Calu3 (cell line): ENCODE results near the gene RAB40B. TPM values are rescaled to one million over a fixed set of nuclear protein-coding genes. Genes with fewer than 3 reads are reported as not detected.

ENCODE experiments used
- BruUV-seq: library from RNA; stranded (reverse); fragments of 400-500 nt; replicated peaks from 2 replicates; lab custom pipeline; 2021; lab: Mats Ljungman, UMichigan
- CTCF ChIA-PET: fragments of 300-600 bp; sonication (Branson Sonifier 250); formaldehyde crosslinking; loops from one replicate; lab custom pipeline; 2022; ENCODE audit warnings: antibody characterized with exemption; lab: Charles Lee
- DNase-seq: peaks from one replicate; pipeline ENCODE4 v3.0.0; 2022
- H3K27ac Mint-ChIP-seq: one replicate; pipeline ENCODE4 v1.8.0; 2022; ENCODE audit warnings: mixed read lengths; ENCODE audit not compliant: unreplicated experiment
- H3K27me3 Mint-ChIP-seq: one replicate; pipeline ENCODE4 v1.8.0; 2022; ENCODE audit warnings: mixed read lengths; ENCODE audit not compliant: unreplicated experiment
- H3K36me3 Mint-ChIP-seq: one replicate; pipeline ENCODE4 v1.8.0; 2022; ENCODE audit warnings: mild to moderate bottlenecking, moderate library complexity, mixed read lengths; ENCODE audit not compliant: insufficient read depth, unreplicated experiment
- H3K4me1 Mint-ChIP-seq: one replicate; pipeline ENCODE4 v1.8.0; 2022; ENCODE audit warnings: mild to moderate bottlenecking, low read depth, mixed read lengths; ENCODE audit not compliant: unreplicated experiment
- H3K4me3 Mint-ChIP-seq: one replicate; pipeline ENCODE4 v1.8.0; 2022; ENCODE audit warnings: mild to moderate bottlenecking, low read depth, moderate library complexity, mixed read lengths; ENCODE audit not compliant: unreplicated experiment
- H3K9me3 Mint-ChIP-seq: one replicate; pipeline ENCODE4 v1.8.0; 2022; ENCODE audit warnings: low read depth, mixed read lengths; ENCODE audit not compliant: unreplicated experiment
- CTCF ChIP-seq: fragments of 200-600 bp; IDR thresholded peaks from one replicate; pipeline ENCODE4 v1.8.0; 2022; ENCODE audit warnings: antibody characterized with exemption; ENCODE audit not compliant: unreplicated experiment
- intact Hi-C: fragments of 100-400 bp; cut with micrococcal nuclease; formaldehyde crosslinking; loops from one replicate; pipeline ENCODE4 v1.10.0; 2022; ENCODE audit not compliant: unreplicated experiment
- total RNA-seq: library from RNA; stranded (reverse); gene quantifications from 2 replicates; pipeline ENCODE4 v1.2.3, GENCODE V29; 2022

The RAB40B gene
- total RNA-seq, 1 experiment from 2014 or later = 21.9 TPM

- no peak for TF ChIP-seq CTCF
- H3K36me3 Mint-ChIP-seq = peaks cover 30% of the 10 kb centered on the region
- intact Hi-C loops = no loop called here
- no peaks in the 10 kb centered on the region for H3K4me1 Mint-ChIP-seq
- H3K27ac Mint-ChIP-seq = no peak overlapping the region
- H3K4me3 Mint-ChIP-seq = no peak overlapping the region
- no peak for DNase-seq
- H3K27me3 Mint-ChIP-seq = no peaks in the 10 kb centered on the region
- BruUV-seq = no TSS peak
- CTCF ChIA-PET = no interaction called here
- no peaks in the 10 kb centered on the region for H3K9me3 Mint-ChIP-seq
These were observed 35.7 kb downstream of the RAB40B start for GRCh38 chr17:82662711-82663261.

GRCh38 chr17:82661717-82662683 lies 36.5 kb downstream of the RAB40B start:
- TF ChIP-seq CTCF = no peak
- H3K4me3 Mint-ChIP-seq = no peak overlapping the region
- H3K9me3 Mint-ChIP-seq = no peaks in the 10 kb centered on the region
- intact Hi-C loops = no loop called here
- peaks cover 23% of the 10 kb centered on the region for H3K36me3 Mint-ChIP-seq
- H3K27ac Mint-ChIP-seq = no peak overlapping the region
- CTCF ChIA-PET = no interaction called here
- no peak for DNase-seq
- no TSS peak for BruUV-seq
- H3K4me1 Mint-ChIP-seq = no peaks in the 10 kb centered on the region
- H3K27me3 Mint-ChIP-seq = no peaks in the 10 kb centered on the region

GRCh38 chr17:82659886-82660285 lies 38.6 kb downstream of the RAB40B start:
- Mint-ChIP-seq H3K27ac (no peak overlapping the region), H3K4me3 (no peak overlapping the region), H3K9me3 (no peaks in the 10 kb centered on the region), H3K27me3 (no peaks in the 10 kb centered on the region), H3K4me1 (peaks cover 12% of the 10 kb centered on the region), H3K36me3 (peaks cover 26% of the 10 kb centered on the region)
- intact Hi-C loops = loop anchor here (10.0 kb wide), 1 partner anchor 45 kb away; no protein-coding TSS in a partner anchor
- CTCF ChIA-PET = no interaction called here
- no peak for TF ChIP-seq CTCF
- no peak for DNase-seq
- no TSS peak for BruUV-seq

GRCh38 chr17:82658796-82659452 lies 39.6 kb downstream of the RAB40B start:
- no peak for DNase-seq
- H3K4me1 Mint-ChIP-seq = peaks cover 16% of the 10 kb centered on the region
- BruUV-seq = no TSS peak
- no peaks in the 10 kb centered on the region for H3K27me3 Mint-ChIP-seq
- peaks cover 26% of the 10 kb centered on the region for H3K36me3 Mint-ChIP-seq
- H3K27ac Mint-ChIP-seq = peak overlapping the region; percentile 47
- TF ChIP-seq CTCF = no peak
- H3K4me3 Mint-ChIP-seq = no peak overlapping the region
- CTCF ChIA-PET = interaction anchor here (1.6 kb wide), 1 partner anchor 12 kb away, joined by 4 read pairs; no protein-coding TSS in a partner anchor
- no peaks in the 10 kb centered on the region for H3K9me3 Mint-ChIP-seq
- intact Hi-C loops = loop anchor here (10.0 kb wide), 1 partner anchor 46 kb away; no protein-coding TSS in a partner anchor
